Common myeloid progenitor, CD34-positive (primary cell): ENCODE results near the gene SYVN1.

Experiments used
- CTCF ChIA-PET: fragments of 350-600 bp; sonication (Branson Sonifier 250); formaldehyde crosslinking; loops from one replicate; lab custom pipeline; 2021; ENCODE audit warnings: antibody characterized with exemption; lab: Charles Lee
- POLR2A ChIA-PET: fragments of 350-600 bp; sonication (Branson Sonifier 250); formaldehyde crosslinking; loops from one replicate; lab custom pipeline; 2021; ENCODE audit warnings: antibody characterized with exemption; lab: Charles Lee
- DNase-seq, 3 donors: peaks; one replicate each; pipeline versions ENCODE4 v3.0.0 to v3.0.0-alpha.2; 2013
- H3K27ac ChIP-seq, 2 experiments: 1 replicate in 1 of 2; 2 replicates in 1 of 2; pipeline ENCODE4 v1.7.0; 2013; ENCODE audit warnings: inconsistent platforms in 2 of 2, low read length in 2 of 2, mild to moderate bottlenecking in 2 of 2, low read depth in 1 of 2, moderate library complexity in 1 of 2; ENCODE audit not compliant: severe bottlenecking in 2 of 2, insufficient read depth in 1 of 2, poor library complexity in 1 of 2
- H3K27me3 ChIP-seq, 5 experiments: replicated peaks in 2 of 5; 1 replicate in 3 of 5; 2 replicates in 2 of 5; pipeline versions ENCODE4 v1.6.1 to v1.7.0; 2013; ENCODE audit warnings: low read length in 4 of 5, mild to moderate bottlenecking in 2 of 5, moderate library complexity in 2 of 5, inconsistent platforms in 1 of 5; ENCODE audit not compliant: insufficient read depth in 5 of 5, control insufficient read depth in 4 of 5
- H3K36me3 ChIP-seq, 4 experiments: 1 replicate in 2 of 4; 2 replicates in 2 of 4; pipeline versions ENCODE4 v1.6.1 to v1.7.0; 2013; ENCODE audit warnings: low read length in 3 of 4, control low read depth in 1 of 4, mild to moderate bottlenecking in 1 of 4; ENCODE audit not compliant: control insufficient read depth in 4 of 4, insufficient read depth in 4 of 4
- H3K4me1 ChIP-seq, 4 experiments: 1 replicate in 3 of 4; 2 replicates in 1 of 4; pipeline versions ENCODE4 v1.6.1 to v1.7.1; 2013; ENCODE audit warnings: low read length in 3 of 4, mild to moderate bottlenecking in 3 of 4, control low read depth in 1 of 4, inconsistent platforms in 1 of 4, moderate library complexity in 1 of 4; ENCODE audit not compliant: control insufficient read depth in 4 of 4, insufficient read depth in 4 of 4; ENCODE audit errors: control extremely low read depth in 1 of 4
- H3K4me3 ChIP-seq, 7 experiments: 1 replicate in 4 of 7; 2 replicates in 3 of 7; pipeline versions ENCODE4 v1.5.1 to v1.7.0; 2013; ENCODE audit warnings: mild to moderate bottlenecking in 7 of 7, low read length in 6 of 7, moderate library complexity in 6 of 7, inconsistent platforms in 2 of 7, low read depth in 2 of 7, control low read depth in 1 of 7; ENCODE audit not compliant: insufficient read depth in 4 of 7, control insufficient read depth in 1 of 7; ENCODE audit errors: extremely low read depth in 1 of 7
- H3K9me3 ChIP-seq, 5 experiments: 1 replicate in 4 of 5; 2 replicates in 1 of 5; pipeline versions ENCODE4 v1.6.1 to v1.7.1; 2013; ENCODE audit warnings: low read length in 4 of 5, mild to moderate bottlenecking in 2 of 5, inconsistent platforms in 1 of 5, low read depth in 1 of 5, moderate library complexity in 1 of 5; ENCODE audit not compliant: control insufficient read depth in 4 of 5, insufficient read depth in 2 of 5; ENCODE audit errors: control extremely low read depth in 1 of 5
- WGBS: methylation state at CpG from one replicate; pipeline ENCODE4 v1.1.5; 2013; ENCODE audit not compliant: insufficient coverage; 5-methylcytosine and 5-hydroxymethylcytosine counted together

SYVN1 gene

GRCh38 chr11:65147352-65148075, 13.2 kb upstream of the SYVN1 start:
- H3K4me3 ChIP-seq, result no peak overlapping the region
- no peak for DNase-seq
- H3K4me1 ChIP-seq, result peaks cover 13 to 41% (median 38%) of the 10 kb centered on the region in 4 experiments
- H3K36me3 ChIP-seq, result no peaks in the 10 kb centered on the region
- no peak overlapping the region for H3K27ac ChIP-seq
- no CpG with 5 or more reads among the region's 2 CpGs for whole genome bisulfite sequencing
- peaks cover 0 to 4% (median 2%) of the 10 kb centered on the region in 5 experiments for H3K9me3 ChIP-seq
- CTCF ChIA-PET, result interaction anchor here (0.7 to 5.4 kb wide), 8 partner anchors 12 to 56 kb away, joined by 3 to 55 read pairs (median 3); partner anchors contain the start of genes CAPN1, SPDYC and SYVN1
- no peaks in the 10 kb centered on the region for H3K27me3 ChIP-seq
- POLR2A ChIA-PET, result interaction anchor here (0.8 to 3.9 kb wide), 2 partner anchors 12 to 33 kb away, joined by 3 to 26 read pairs; partner anchors contain the start of gene SYVN1

- H3K4me3 ChIP-seq, result no peak overlapping the region
- no peaks in the 10 kb centered on the region for H3K4me1 ChIP-seq
- H3K9me3 ChIP-seq, result no peaks in the 10 kb centered on the region
- ChIA-PET CTCF (interaction anchor here (1.5 kb wide), 1 partner anchor 27 kb away, joined by 4 read pairs; no protein-coding TSS in a partner anchor), POLR2A (no interaction called here)
- no peaks in the 10 kb centered on the region for H3K36me3 ChIP-seq
- 97% methylated on average over 6 of the region's 7 CpGs for WGBS
- H3K27me3 ChIP-seq, result no peaks in the 10 kb centered on the region
- no peak for DNase-seq
- no peak overlapping the region for H3K27ac ChIP-seq
Measured at GRCh38 chr11:65141896-65142494, 7.7 kb upstream of the SYVN1 start.

GRCh38 chr11:65136515-65137096, 2.3 kb upstream of the SYVN1 start:
- Histone ChIP-seq H3K4me1 (peaks cover 8 to 40% (median 34%) of the 10 kb centered on the region in 4 experiments), H3K4me3 (no peak overlapping the region), H3K9me3 (no peaks in the 10 kb centered on the region), H3K36me3 (peaks cover 4 to 14% (median 6%) of the 10 kb centered on the region in 4 experiments), H3K27ac (peak overlapping the region in 1 of 2 experiments; percentile 5), H3K27me3 (no peaks in the 10 kb centered on the region)
- ChIA-PET POLR2A (interaction anchor here (2.8 to 3.5 kb wide), 3 partner anchors 12 to 33 kb away, joined by 22 to 26 read pairs (median 26); partner anchors contain the start of genes SPDYC and ZNHIT2), CTCF (interaction anchor here (0.6 to 5.6 kb wide), 11 partner anchors 11 to 61 kb away, joined by 3 to 55 read pairs (median 6); partner anchors contain the start of genes CAPN1, FAU, MRPL49 and SPDYC)
- DNase-seq, result no peak
- WGBS, result 96% methylated on average over 15 of the region's 15 CpGs

GRCh38 chr11:65135633-65136145, 1.4 kb upstream of the SYVN1 start:
- Histone ChIP-seq H3K36me3 (peaks cover 11 to 23% (median 15%) of the 10 kb centered on the region in 4 experiments), H3K4me1 (peaks cover 8 to 40% (median 34%) of the 10 kb centered on the region in 4 experiments), H3K27me3 (no peaks in the 10 kb centered on the region), H3K9me3 (no peaks in the 10 kb centered on the region), H3K4me3 (peak overlapping the region in 5 of 7 experiments; percentile 81 to 97 (median 92)), H3K27ac (peak overlapping the region; percentile 100)
- no peak for DNase-seq
- CTCF ChIA-PET, result interaction anchor here (0.9 to 5.6 kb wide), 16 partner anchors 12 to 179 kb away, joined by 3 to 55 read pairs (median 6); partner anchors contain the start of genes CAPN1, CDC42EP2, FAU and MRPL49
- WGBS, result 74% methylated on average over 8 of the region's 11 CpGs
- POLR2A ChIA-PET, result interaction anchor here (1.0 to 4.8 kb wide), 11 partner anchors 8 to 45 kb away, joined by 3 to 44 read pairs (median 11); partner anchors contain the start of genes CAPN1, FAU, MRPL49 and SPDYC

GRCh38 chr11:65134952-65135632, 773 bp upstream of the SYVN1 start:
- Histone ChIP-seq H3K27ac (peak overlapping the region; percentile 100), H3K4me1 (peaks cover 8 to 40% (median 34%) of the 10 kb centered on the region in 4 experiments), H3K9me3 (no peaks in the 10 kb centered on the region), H3K27me3 (no peaks in the 10 kb centered on the region), H3K36me3 (peaks cover 11 to 28% (median 18%) of the 10 kb centered on the region in 4 experiments), H3K4me3 (peak overlapping the region; percentile 81 to 97 (median 89))
- ChIA-PET CTCF (interaction anchor here (0.9 to 5.6 kb wide), 16 partner anchors 11 to 180 kb away, joined by 3 to 55 read pairs (median 6); partner anchors contain the start of genes CAPN1, CDC42EP2, FAU and MRPL49), POLR2A (interaction anchor here (0.6 to 4.8 kb wide), 12 partner anchors 9 to 92 kb away, joined by 3 to 44 read pairs (median 9); partner anchors contain the start of genes CAPN1, FAU, MRPL49 and SPDYC)
- DNase-seq, result peak; percentile 96 to 98 (median 98)
- WGBS, result 3% methylated on average over 19 of the region's 24 CpGs

- DNase-seq, result peak in 1 of 3 donors; percentile 37
- ChIA-PET CTCF (interaction anchor here (1.0 to 5.6 kb wide), 8 partner anchors 12 to 48 kb away, joined by 3 to 55 read pairs (median 10); partner anchors contain the start of genes CAPN1, FAU, MRPL49 and SPDYC), POLR2A (interaction anchor here (0.6 to 4.8 kb wide), 8 partner anchors 10 to 61 kb away, joined by 3 to 44 read pairs (median 14); partner anchors contain the start of genes CAPN1, FAU, MRPL49 and SPDYC)
- peaks cover 8 to 40% (median 34%) of the 10 kb centered on the region in 4 experiments for H3K4me1 ChIP-seq
- 0% methylated on average over 18 of the region's 20 CpGs for WGBS
- H3K36me3 ChIP-seq, result peaks cover 11 to 42% (median 31%) of the 10 kb centered on the region in 4 experiments
- no peaks in the 10 kb centered on the region for H3K9me3 ChIP-seq
- peak overlapping the region; percentile 100 for H3K27ac ChIP-seq
- H3K4me3 ChIP-seq, result peak overlapping the region; percentile 81 to 97 (median 89)
- no peaks in the 10 kb centered on the region for H3K27me3 ChIP-seq
Measured at GRCh38 chr11:65133724-65134123, 595 bp downstream of the SYVN1 start.
